ENCODE measurements around the gene TMEM109. TPM values are rescaled to one million over a fixed set of nuclear protein-coding genes. Genes with fewer than 3 reads are reported as not detected.

The TMEM109 gene
- total and polyA plus RNA-seq, 9 of the 15 experiments (the other 6 are each of a cell fraction or from before 2014, with no cell fraction given): 9.2 to 71.3 (median 30.5) TPM

DNA sequence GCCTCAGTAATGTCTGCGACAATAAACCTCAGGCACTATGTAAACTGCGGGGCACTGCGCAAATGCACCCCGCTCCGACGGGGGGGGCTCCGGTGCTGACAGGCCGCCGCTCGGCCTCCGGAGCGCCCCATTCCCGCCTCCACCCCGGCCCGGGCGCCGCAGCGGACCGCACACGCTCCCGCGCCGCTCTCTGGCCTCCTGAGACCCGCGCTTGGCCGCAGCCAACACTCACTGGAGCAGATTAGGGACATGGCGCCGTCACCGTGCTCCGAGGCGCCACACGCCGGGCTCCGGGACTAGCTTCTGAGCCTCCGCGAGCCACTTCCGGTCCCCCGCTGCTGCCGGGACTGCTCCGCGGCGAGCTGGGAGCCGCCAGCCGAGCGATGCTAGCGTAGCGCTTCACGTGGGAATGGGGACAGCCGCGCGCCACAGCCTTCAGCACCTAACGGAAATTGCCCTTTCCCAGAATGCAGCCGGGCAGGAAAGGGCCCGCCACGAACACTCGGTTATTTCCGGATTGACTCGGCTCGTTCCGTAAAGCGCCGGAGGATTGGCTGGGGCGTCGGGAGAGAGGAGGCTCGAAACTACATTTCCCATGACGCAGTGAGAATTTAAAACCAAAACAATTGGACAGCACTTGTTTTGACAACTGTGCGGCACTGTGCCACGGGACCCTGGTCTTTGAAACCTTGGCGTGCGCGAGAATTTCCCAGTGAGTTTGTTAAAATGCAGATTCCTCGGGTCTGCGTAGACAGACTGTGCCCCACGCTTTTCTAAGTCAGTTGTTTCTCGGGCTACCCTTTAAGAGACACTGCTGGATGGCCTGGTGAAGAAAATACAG is 7.6 kb upstream of the TMEM109 start, which contains the start of gene PRPF19 (continued):
- TF ChIP-seq CHD7 (IDR thresholded peaks at IDR 0.05; ENCODE audit: low read depth, low read length) (no peak), SNRNP70 (optimal IDR thresholded peaks at IDR 0.05; ENCODE audit: low read depth, low read length) (no peak), NRF1 (conservative IDR thresholded peaks at IDR 0.05 in 1 of 2, IDR thresholded peaks at IDR 0.05 in 1 of 2) (peak; percentile 67 to 69), ETV1 (tag; conservative IDR thresholded peaks at IDR 0.05; ENCODE audit: low read depth) (peak; percentile 57), ELF1 (tag; IDR thresholded peaks at IDR 0.05) (peak; percentile 66; the same call in 1 of the 2 replicates), DDX20 (tag; IDR thresholded peaks at IDR 0.05; ENCODE audit: low read depth) (no peak), JUND (IDR thresholded peaks at IDR 0.05; ENCODE audit: borderline replicate concordance, low read depth, low read length) (0 out of 2 replicates have a peak, but pooled peaks have one; percentile 41), JUND (tag; IDR thresholded peaks at IDR 0.05; ENCODE audit: borderline replicate concordance, low read depth, low read length) (no peak), FOXP4 (CRISPR knock-in tag; IDR thresholded peaks at IDR 0.05; ENCODE audit: borderline replicate concordance) (peak; percentile 94; the same call in 1 of the 2 replicates)
- TF ChIP-seq, protein P1, sequence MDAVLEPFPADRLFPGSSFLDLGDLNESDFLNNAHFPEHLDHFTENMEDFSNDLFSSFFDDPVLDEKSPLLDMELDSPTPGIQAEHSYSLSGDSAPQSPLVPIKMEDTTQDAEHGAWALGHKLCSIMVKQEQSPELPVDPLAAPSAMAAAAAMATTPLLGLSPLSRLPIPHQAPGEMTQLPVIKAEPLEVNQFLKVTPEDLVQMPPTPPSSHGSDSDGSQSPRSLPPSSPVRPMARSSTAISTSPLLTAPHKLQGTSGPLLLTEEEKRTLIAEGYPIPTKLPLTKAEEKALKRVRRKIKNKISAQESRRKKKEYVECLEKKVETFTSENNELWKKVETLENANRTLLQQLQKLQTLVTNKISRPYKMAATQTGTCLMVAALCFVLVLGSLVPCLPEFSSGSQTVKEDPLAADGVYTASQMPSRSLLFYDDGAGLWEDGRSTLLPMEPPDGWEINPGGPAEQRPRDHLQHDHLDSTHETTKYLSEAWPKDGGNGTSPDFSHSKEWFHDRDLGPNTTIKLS (IDR thresholded peaks at IDR 0.05; ENCODE audit: borderline replicate concordance, low read depth): peak; percentile 72

Data from K562 (cell line).